Esophagus muscularis mucosa (tissue), 4 donors: Measurements from ENCODE around the gene CDC42SE2. TPM values are rescaled to one million over a fixed set of nuclear protein-coding genes. Genes with fewer than 3 reads are reported as not detected.

Experiments
- DNase-seq: peaks from one replicate; pipeline ENCODE4 v3.0.0-alpha.2; 2017; ENCODE audit errors: extremely low spot score
- H3K27ac ChIP-seq, 4 donors: fragments of 200-600 bp; sonication (generic); replicated peaks in 1 of 4; 1 replicate in 3 of 4; 2 replicates in 1 of 4; pipeline ENCODE4 v1.5.1; 2016 to 2019; ENCODE audit warnings: mild to moderate bottlenecking in 1 of 4
- H3K27me3 ChIP-seq, 4 donors: fragments of 200-600 bp; sonication (generic); one replicate each; pipeline versions ENCODE4 v1.5.1 to v1.6.0; 2016 to 2019
- H3K36me3 ChIP-seq, 4 donors: fragments of 200-600 bp; sonication (generic); one replicate each; pipeline ENCODE4 v1.5.1; 2016 to 2019
- H3K4me1 ChIP-seq, 4 donors: fragments of 200-600 bp; sonication (generic); one replicate each; pipeline ENCODE4 v1.5.1; 2016 to 2019
- H3K4me3 ChIP-seq, 4 donors: fragments of 200-600 bp; sonication (generic); 1 replicate in 2 of 4; 2 replicates in 2 of 4; pipeline ENCODE4 v1.5.1; 2016 to 2019; ENCODE audit warnings: mild to moderate bottlenecking in 4 of 4, moderate library complexity in 1 of 4
- H3K9me3 ChIP-seq, 4 donors: fragments of 200-600 bp; sonication (generic); 1 replicate in 3 of 4; 2 replicates in 1 of 4; pipeline ENCODE4 v1.5.1; 2016 to 2019
- CTCF ChIP-seq, 3 experiments: fragments of 200-600 bp in 2 of 3; fragments of 450-650 bp in 1 of 3; sonication (generic) in 2 of 3; IDR thresholded peaks; one replicate each; pipeline ENCODE4 v1.5.1; 2017 to 2019; ENCODE audit warnings: antibody characterized with exemption in 3 of 3, mild to moderate bottlenecking in 2 of 3, moderate library complexity in 1 of 3
- EP300 ChIP-seq: sonication (generic); formaldehyde crosslinking; IDR thresholded peaks from one replicate; pipeline ENCODE4 v1.6.1; 2017; ENCODE audit warnings: antibody characterized with exemption
- POLR2A ChIP-seq: fragments of 450-650 bp; IDR thresholded peaks from one replicate; pipeline ENCODE4 v1.6.1; 2017; ENCODE audit warnings: antibody characterized with exemption, moderate library complexity, mild to moderate bottlenecking, low read depth
- POLR2AphosphoS5 ChIP-seq, 2 donors: sonication (generic); formaldehyde crosslinking; IDR thresholded peaks; one replicate each; pipeline ENCODE4 v1.6.1; 2017; ENCODE audit warnings: antibody characterized with exemption in 2 of 2
- WGBS: methylation state at CpG from one replicate; pipeline ENCODE4 v1.1.5; 2018; 5-methylcytosine and 5-hydroxymethylcytosine counted together
- intact Hi-C: fragments of 100-400 bp; cut with DNase I; formaldehyde crosslinking; loops from one replicate; pipeline ENCODE4 v1.15.1; 2023
- total RNA-seq, 4 donors: library from RNA; depleted of rRNA; stranded (reverse); fragments of >200 nt; gene quantifications; one replicate each; pipeline versions ENCODE4 v1.1.0 to v1.2.1, GENCODE V29; 2016

CDC42SE2 gene
- total RNA-seq, 4 donors from 2014 or later = 23.1 to 28.0 (median 25.4) TPM

DNA sequence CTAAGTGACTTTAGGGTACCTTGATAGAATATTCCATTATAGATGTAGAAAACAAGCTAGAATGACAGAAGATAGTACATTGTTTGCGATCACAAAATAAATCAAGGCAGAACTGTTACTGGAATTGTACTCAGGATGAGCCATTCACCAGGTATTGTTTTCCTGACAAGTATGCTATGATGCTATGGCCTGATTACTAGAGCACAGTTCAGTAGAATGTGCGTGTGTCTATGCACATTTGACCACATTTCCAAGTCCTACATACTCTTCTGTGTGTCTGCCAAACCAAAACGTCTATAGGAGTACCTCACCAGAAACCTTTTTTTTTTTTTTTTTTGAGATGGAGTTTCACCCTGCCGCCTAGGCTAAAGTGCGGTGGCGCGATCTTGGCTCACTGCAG lies 43.3 kb upstream of the CDC42SE2 start:
- no peaks in the 10 kb centered on the region for H3K9me3 ChIP-seq
- no peak for DNase-seq
- peaks cover 0 to 34% (median 21%) of the 10 kb centered on the region in 4 donors for H3K4me1 ChIP-seq
- H3K27ac ChIP-seq = no peak overlapping the region
- intact Hi-C loops = no loop called here
- TF ChIP-seq CTCF (IDR thresholded peaks at IDR 0.05) (no peak), POLR2A (no peak), EP300 (no peak), POLR2AphosphoS5 (IDR thresholded peaks at IDR 0.05) (no peak)
- H3K27me3 ChIP-seq = no peaks in the 10 kb centered on the region
- WGBS = 91% methylated on average over 7 of the region's 7 CpGs
- no peak overlapping the region for H3K4me3 ChIP-seq
- H3K36me3 ChIP-seq = no peaks in the 10 kb centered on the region

DNA sequence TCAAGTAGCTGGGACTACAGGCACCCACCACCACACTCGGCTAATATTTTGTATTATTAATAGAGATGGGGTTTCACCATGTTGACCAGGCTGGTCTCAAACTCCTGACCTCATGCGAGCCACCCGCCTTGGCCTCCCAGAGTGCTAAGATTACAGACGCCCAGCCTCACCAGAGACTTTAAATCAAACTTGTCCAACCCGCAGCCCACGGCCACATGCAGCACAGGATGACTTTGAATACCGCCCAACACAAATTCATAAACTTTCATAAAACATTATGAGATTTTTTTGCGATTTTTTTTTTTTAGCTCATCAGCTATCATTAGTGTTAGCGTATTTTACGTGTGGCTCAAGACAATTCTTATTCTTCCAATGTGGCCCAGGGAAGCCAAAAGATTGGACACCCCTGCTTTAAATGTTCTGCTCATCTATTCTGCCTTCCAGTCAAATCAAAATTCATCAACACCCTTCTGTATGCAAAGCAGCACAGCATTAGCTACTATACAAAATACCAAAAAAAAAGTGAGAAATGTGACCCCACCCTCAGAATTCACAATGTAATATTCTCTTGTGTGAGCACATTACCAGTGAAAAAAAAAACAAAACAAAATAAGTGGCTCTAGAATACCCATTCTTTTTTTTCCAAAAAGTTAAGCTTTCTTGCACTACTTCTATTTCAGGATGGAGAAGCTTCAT lies 42.7 kb upstream of the CDC42SE2 start:
- intact Hi-C loops = no loop called here
- no peaks in the 10 kb centered on the region for H3K9me3 ChIP-seq
- no peaks in the 10 kb centered on the region for H3K27me3 ChIP-seq
- no peak overlapping the region for H3K27ac ChIP-seq
- TF ChIP-seq POLR2A = no peak
- TF ChIP-seq EP300 = no peak
- TF ChIP-seq POLR2AphosphoS5 (IDR thresholded peaks at IDR 0.05) = no peak
- H3K4me1 ChIP-seq = peaks cover 0 to 34% (median 21%) of the 10 kb centered on the region in 4 donors
- H3K36me3 ChIP-seq = no peaks in the 10 kb centered on the region
- DNase-seq = no peak
- H3K4me3 ChIP-seq = no peak overlapping the region
- WGBS = 97% methylated on average over 10 of the region's 10 CpGs

GRCh38 chr5:131221888-131222287 lies 42.0 kb upstream of the CDC42SE2 start:
- H3K36me3 ChIP-seq = no peaks in the 10 kb centered on the region
- peaks cover 0 to 34% (median 21%) of the 10 kb centered on the region in 4 donors for H3K4me1 ChIP-seq
- intact Hi-C loops = no loop called here
- no peak for DNase-seq
- no peak for TF ChIP-seq EP300
- H3K9me3 ChIP-seq = no peaks in the 10 kb centered on the region
- no peaks in the 10 kb centered on the region for H3K27me3 ChIP-seq
- no peak overlapping the region for H3K4me3 ChIP-seq
- H3K27ac ChIP-seq = no peak overlapping the region

DNA sequence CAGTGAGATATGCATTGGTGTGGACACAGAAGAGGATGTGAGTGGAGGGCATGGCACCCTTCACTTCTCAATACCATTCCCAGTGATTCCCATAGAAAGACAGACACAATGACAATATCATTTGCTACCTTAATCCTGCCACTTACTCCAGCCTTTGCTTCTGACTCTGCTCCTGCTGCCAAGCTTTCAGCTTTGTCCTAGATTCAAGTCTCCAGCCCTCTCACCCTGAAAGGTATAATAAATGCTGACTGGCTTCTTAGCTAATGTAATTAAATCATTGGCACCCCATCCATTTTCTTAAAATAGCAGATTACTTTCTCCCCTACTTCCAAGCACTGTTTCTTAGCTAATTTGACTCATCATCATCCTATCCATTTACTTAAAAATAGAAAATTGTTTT lies 41.1 kb upstream of the CDC42SE2 start:
- no peak for TF ChIP-seq EP300
- TF ChIP-seq POLR2A = no peak
- no peak for TF ChIP-seq POLR2AphosphoS5 (IDR thresholded peaks at IDR 0.05)
- TF ChIP-seq CTCF (IDR thresholded peaks at IDR 0.05) = no peak
- Histone ChIP-seq H3K27ac (no peak overlapping the region), H3K4me3 (no peak overlapping the region), H3K4me1 (peaks cover 0 to 34% (median 21%) of the 10 kb centered on the region in 4 donors), H3K27me3 (no peaks in the 10 kb centered on the region), H3K9me3 (no peaks in the 10 kb centered on the region), H3K36me3 (no peaks in the 10 kb centered on the region)
- intact Hi-C loops = no loop called here
- no peak for DNase-seq

DNA sequence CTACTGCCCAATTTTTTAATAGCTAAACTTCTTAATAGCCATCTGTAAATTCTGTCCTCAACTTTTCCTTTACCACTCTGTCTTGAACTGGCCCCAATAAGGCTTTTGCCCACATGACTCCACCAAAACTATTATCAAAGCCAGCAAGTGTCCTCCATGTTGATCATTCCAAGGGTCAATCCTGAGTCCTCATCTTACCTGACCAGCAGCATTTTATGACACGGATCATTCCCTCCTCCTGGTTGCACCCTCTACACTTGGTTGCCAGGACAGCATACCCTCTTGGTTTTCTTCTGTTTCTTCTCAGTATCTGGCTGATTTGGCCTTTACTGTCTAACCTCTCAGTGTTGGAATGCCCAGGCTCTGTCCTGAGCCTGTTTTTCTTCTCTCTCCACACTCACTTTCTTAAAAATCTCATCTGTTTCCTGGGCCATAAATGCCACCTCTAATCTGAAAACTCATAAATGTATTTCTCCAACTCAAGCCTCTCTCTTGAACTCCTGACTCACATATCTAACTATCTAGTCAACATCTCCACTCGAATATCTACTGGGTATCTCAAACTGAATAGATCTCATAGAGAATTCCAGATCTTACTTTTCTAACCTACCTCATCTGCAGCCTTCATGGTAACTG lies 40.0 kb upstream of the CDC42SE2 start:
- H3K36me3 ChIP-seq = no peaks in the 10 kb centered on the region
- no peaks in the 10 kb centered on the region for H3K9me3 ChIP-seq
- no peak for DNase-seq
- intact Hi-C loops = no loop called here
- H3K4me1 ChIP-seq = peaks cover 0 to 39% (median 27%) of the 10 kb centered on the region in 4 donors
- H3K4me3 ChIP-seq = no peak overlapping the region
- no peak overlapping the region for H3K27ac ChIP-seq
- no peaks in the 10 kb centered on the region for H3K27me3 ChIP-seq
- no peak for TF ChIP-seq POLR2A
- TF ChIP-seq POLR2AphosphoS5 (IDR thresholded peaks at IDR 0.05) = no peak
- TF ChIP-seq CTCF (IDR thresholded peaks at IDR 0.05) = no peak
- TF ChIP-seq EP300 = no peak
- 95% methylated on average over 2 of the region's 2 CpGs for WGBS
